Effector CD8-positive, alpha-beta T cell (primary cell): ENCODE measurements around the gene PRRG1.
"Not testable (repeated sequence)": the region's sequence is repeated elsewhere in the genome, so short reads cannot be mapped to it uniquely, and the experiment has no call there.

Experiments used
- DNase-seq: peaks from one replicate; lab custom pipeline; 2025; lab: John Stamatoyannopoulos, UW

The PRRG1 gene

GRCh38 chrX:37470711-37471110, 121.5 kb downstream of the PRRG1 start:
- no peak for DNase-seq

- no peak for DNase-seq
Measured at GRCh38 chrX:37472836-37473235, 123.7 kb downstream of the PRRG1 start.

- DNase-seq: no peak
Measured at GRCh38 chrX:37474478-37474877, 125.3 kb downstream of the PRRG1 start.

GRCh38 chrX:37476571-37477170, 127.5 kb downstream of the PRRG1 start:
- no peak for DNase-seq

- not testable (repeated sequence) for DNase-seq
Measured at GRCh38 chrX:37484335-37484734, 135.2 kb downstream of the PRRG1 start.

GRCh38 chrX:37485429-37485828, 136.3 kb downstream of the PRRG1 start:
- no peak for DNase-seq

GRCh38 chrX:37487271-37487670, 138.1 kb downstream of the PRRG1 start:
- no peak for DNase-seq

GRCh38 chrX:37488323-37488722, 139.2 kb downstream of the PRRG1 start:
- DNase-seq: no peak

GRCh38 chrX:37491686-37492085, 142.5 kb downstream of the PRRG1 start:
- DNase-seq: no peak

GRCh38 chrX:37495760-37496159, 146.6 kb downstream of the PRRG1 start:
- not testable (repeated sequence) for DNase-seq

- not testable (repeated sequence) for DNase-seq
Measured at GRCh38 chrX:37497126-37497525, 148.0 kb downstream of the PRRG1 start.

GRCh38 chrX:37498323-37498722, 149.2 kb downstream of the PRRG1 start:
- DNase-seq: not testable (repeated sequence)

- not testable (repeated sequence) for DNase-seq
Measured at GRCh38 chrX:37499649-37500048, 150.5 kb downstream of the PRRG1 start.

GRCh38 chrX:37504991-37505390, 155.8 kb downstream of the PRRG1 start:
- DNase-seq: no peak
